Suprapubic skin (tissue), 4 donors: ENCODE data around the gene SMCO4. TPM values are rescaled to one million over a fixed set of nuclear protein-coding genes. Genes with fewer than 3 reads are reported as not detected.

Experiments
- DNase-seq, 2 donors: peaks; one replicate each; pipeline ENCODE4 v3.0.0-alpha.2; 2019; ENCODE audit warnings: low spot score in 2 of 2
- H3K27ac ChIP-seq: fragments of 200-600 bp; sonication (generic); one replicate; pipeline ENCODE4 v1.5.1; 2019
- H3K27me3 ChIP-seq: fragments of 200-600 bp; sonication (generic); one replicate; pipeline ENCODE4 v1.5.1; 2019
- H3K36me3 ChIP-seq: fragments of 200-600 bp; sonication (generic); one replicate; pipeline ENCODE4 v1.5.1; 2019
- H3K4me1 ChIP-seq: fragments of 200-600 bp; sonication (generic); one replicate; pipeline ENCODE4 v1.5.1; 2019
- H3K4me3 ChIP-seq: fragments of 200-600 bp; sonication (generic); one replicate; pipeline ENCODE4 v1.5.1; 2019; ENCODE audit warnings: mild to moderate bottlenecking
- H3K9me3 ChIP-seq: fragments of 200-600 bp; sonication (generic); one replicate; pipeline ENCODE4 v1.5.1; 2019
- EP300 ChIP-seq: sonication (generic); formaldehyde crosslinking; IDR thresholded peaks from one replicate; pipeline ENCODE4 v1.6.1; 2017; ENCODE audit warnings: antibody characterized with exemption
- POLR2A ChIP-seq, 2 donors: fragments of 450-650 bp; IDR thresholded peaks; one replicate each; pipeline ENCODE4 v1.6.1; 2017; ENCODE audit warnings: antibody characterized with exemption in 2 of 2, mild to moderate bottlenecking in 2 of 2, moderate library complexity in 2 of 2
- POLR2AphosphoS5 ChIP-seq, 3 donors: sonication (generic); formaldehyde crosslinking; IDR thresholded peaks; one replicate each; pipeline ENCODE4 v1.6.1; 2017; ENCODE audit warnings: antibody characterized with exemption in 3 of 3
- WGBS: methylation state at CpG from one replicate; pipeline ENCODE4 v1.1.5; 2018; 5-methylcytosine and 5-hydroxymethylcytosine counted together
- total RNA-seq, 4 donors: library from RNA; depleted of rRNA; stranded (reverse); fragments of >200 nt; gene quantifications; one replicate each; pipeline ENCODE4 v1.1.0, GENCODE V29; 2016
- TF ChIP-seq, protein P1 (sequence below), 2 donors: fragments of 200-600 bp in 1 of 2; fragments of 450-650 bp in 1 of 2; sonication (generic) in 1 of 2; IDR thresholded peaks; one replicate each; pipeline ENCODE4 v1.5.1; 2016 to 2019; ENCODE audit warnings: antibody characterized with exemption in 2 of 2, mild to moderate bottlenecking in 1 of 2, moderate library complexity in 1 of 2

SMCO4 gene
- total RNA-seq, 4 donors from 2014 or later = 12.1 to 53.1 (median 26.9) TPM

DNA sequence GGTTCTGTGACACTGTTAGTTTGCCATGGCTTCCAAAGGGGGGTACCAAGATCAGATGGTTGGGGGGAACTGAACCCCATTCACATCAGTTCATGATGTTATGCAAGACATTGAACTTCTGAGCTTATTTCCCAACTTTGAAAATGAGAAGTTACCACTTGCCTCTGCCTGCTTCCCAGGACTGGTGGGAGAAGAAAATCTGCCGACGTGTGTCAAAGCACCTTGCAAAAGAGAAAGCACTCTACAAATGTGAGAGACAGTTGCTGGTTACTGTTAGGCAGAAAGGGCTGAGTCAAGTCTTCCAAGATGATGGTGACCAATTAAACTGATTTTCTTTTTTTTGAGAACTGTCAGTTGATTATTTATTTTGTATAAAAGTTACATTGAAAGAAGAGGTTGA lies 45.6 kb downstream of the SMCO4 start:
- Histone ChIP-seq H3K36me3 (peaks cover 7% of the 10 kb centered on the region), H3K27ac (peak overlapping the region; percentile 53), H3K4me1 (peaks cover 2% of the 10 kb centered on the region), H3K4me3 (no peak overlapping the region), H3K27me3 (no peaks in the 10 kb centered on the region), H3K9me3 (no peaks in the 10 kb centered on the region)
- TF ChIP-seq POLR2AphosphoS5 (IDR thresholded peaks at IDR 0.05) (no peak), EP300 (no peak), POLR2A (IDR thresholded peaks at IDR 0.05) (no peak)
- TF ChIP-seq, protein P1, sequence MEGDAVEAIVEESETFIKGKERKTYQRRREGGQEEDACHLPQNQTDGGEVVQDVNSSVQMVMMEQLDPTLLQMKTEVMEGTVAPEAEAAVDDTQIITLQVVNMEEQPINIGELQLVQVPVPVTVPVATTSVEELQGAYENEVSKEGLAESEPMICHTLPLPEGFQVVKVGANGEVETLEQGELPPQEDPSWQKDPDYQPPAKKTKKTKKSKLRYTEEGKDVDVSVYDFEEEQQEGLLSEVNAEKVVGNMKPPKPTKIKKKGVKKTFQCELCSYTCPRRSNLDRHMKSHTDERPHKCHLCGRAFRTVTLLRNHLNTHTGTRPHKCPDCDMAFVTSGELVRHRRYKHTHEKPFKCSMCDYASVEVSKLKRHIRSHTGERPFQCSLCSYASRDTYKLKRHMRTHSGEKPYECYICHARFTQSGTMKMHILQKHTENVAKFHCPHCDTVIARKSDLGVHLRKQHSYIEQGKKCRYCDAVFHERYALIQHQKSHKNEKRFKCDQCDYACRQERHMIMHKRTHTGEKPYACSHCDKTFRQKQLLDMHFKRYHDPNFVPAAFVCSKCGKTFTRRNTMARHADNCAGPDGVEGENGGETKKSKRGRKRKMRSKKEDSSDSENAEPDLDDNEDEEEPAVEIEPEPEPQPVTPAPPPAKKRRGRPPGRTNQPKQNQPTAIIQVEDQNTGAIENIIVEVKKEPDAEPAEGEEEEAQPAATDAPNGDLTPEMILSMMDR (IDR thresholded peaks at IDR 0.05) = no peak
- no peak for DNase-seq
- 90% methylated on average over 2 of the region's 2 CpGs for WGBS

DNA sequence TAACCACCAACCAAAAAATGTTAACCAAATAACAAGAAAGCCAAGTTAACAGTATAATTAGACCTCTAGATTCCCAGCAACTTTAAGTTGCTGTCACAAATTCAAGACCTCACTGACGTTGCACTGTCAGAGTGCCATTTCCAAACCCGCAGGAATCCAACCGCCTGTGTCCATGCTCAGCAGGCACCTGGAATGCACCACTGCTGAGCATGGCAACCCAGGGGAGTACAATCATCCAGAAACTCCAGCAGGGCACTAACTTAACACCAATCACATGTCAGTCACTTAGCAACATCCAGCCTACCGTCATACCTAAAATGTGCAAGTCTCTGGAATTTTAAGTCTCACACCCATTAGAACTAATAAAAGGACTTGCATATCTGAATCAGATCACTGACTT lies 48.8 kb downstream of the SMCO4 start:
- TF ChIP-seq POLR2AphosphoS5 (IDR thresholded peaks at IDR 0.05) = no peak
- TF ChIP-seq POLR2A (IDR thresholded peaks at IDR 0.05) = no peak
- TF ChIP-seq EP300 = no peak
- TF ChIP-seq, protein P1 (IDR thresholded peaks at IDR 0.05) = no peak
- 52% methylated on average over 4 of the region's 4 CpGs for WGBS
- Histone ChIP-seq H3K27me3 (no peaks in the 10 kb centered on the region), H3K36me3 (peaks cover 7% of the 10 kb centered on the region), H3K4me3 (no peak overlapping the region), H3K27ac (no peak overlapping the region), H3K9me3 (no peaks in the 10 kb centered on the region), H3K4me1 (peaks cover 8% of the 10 kb centered on the region)
- DNase-seq = no peak

DNA sequence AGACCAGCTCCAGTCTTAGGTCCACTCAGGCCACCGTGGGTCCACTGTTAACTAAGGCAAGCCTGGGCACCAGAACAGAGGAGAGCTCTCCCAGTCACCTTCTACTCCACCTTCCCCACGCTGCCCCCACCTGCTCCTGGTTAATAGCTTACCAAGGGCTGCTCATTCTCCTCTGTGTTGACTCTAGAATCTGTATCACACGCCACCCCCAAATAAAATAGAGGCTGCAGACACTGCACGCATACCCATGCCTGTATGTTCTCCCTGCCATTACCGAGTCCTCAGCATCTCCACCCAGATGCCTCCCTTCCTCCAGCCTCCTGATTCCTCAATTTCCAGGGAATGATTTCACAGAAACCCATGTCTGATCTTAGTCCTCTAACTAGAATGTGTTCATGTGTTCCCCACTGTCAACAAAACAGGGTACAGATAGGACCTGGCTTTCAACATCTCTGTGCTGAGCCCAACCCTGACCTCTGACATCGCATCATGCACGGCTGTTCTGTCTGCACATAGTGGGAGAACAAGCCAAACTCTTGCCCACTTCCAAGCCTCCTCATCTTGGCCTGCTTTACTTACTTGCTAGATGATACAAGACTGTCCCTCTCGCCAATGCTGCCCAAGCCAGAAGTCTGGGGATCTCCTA lies 49.8 kb downstream of the SMCO4 start:
- no peaks in the 10 kb centered on the region for H3K9me3 ChIP-seq
- H3K27ac ChIP-seq = no peak overlapping the region
- 87% methylated on average over 8 of the region's 8 CpGs for WGBS

DNA sequence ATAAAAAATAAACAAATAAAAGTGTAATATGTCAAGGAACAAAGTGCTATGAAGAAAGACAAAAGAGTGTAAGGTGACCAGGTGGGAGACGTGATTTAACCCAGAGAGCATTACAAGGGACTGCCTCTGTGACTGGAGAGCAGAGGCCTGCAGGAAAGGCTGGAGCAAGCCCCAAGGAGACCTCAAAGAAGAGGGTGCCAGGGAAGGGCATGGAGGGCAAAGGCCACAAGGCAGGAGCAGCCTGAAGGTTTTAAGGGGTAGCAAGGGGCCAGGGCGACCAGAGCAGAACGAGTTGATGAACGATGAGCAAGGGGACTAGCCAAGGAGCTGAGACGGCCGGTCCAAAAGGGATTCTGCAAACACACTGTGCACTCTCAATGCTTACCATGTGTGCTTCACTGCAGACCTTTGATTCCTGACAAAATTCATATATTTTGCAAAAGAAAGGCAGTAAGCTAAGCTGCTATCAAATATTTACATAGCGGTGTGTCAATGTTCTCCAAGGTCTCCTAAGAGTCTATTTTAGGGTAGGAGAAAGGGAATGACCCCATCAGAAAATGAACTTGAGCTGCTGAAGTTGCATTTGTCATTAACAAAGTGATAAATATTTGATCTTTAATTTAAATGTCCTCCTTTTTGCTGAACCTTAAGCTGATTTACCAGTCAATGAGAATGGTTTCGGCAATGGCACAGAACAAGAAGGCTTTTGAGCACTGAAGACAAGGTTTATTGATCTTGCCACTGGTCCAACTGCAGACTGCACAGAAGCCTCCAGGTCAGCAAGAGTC lies 50.5 kb downstream of the SMCO4 start:
- Histone ChIP-seq H3K27me3 (no peaks in the 10 kb centered on the region), H3K4me1 (peaks cover 6% of the 10 kb centered on the region), H3K9me3 (no peaks in the 10 kb centered on the region), H3K36me3 (peaks cover 7% of the 10 kb centered on the region), H3K4me3 (no peak overlapping the region), H3K27ac (no peak overlapping the region)
- TF ChIP-seq POLR2AphosphoS5 (IDR thresholded peaks at IDR 0.05) (no peak), EP300 (no peak), POLR2A (IDR thresholded peaks at IDR 0.05) (no peak)
- TF ChIP-seq, protein P1 (IDR thresholded peaks at IDR 0.05) = no peak
- 93% methylated on average over 8 of the region's 8 CpGs for WGBS
- no peak for DNase-seq

More for the DNA sequence above, 49.8 kb downstream of the SMCO4 start:
- TF ChIP-seq POLR2A (IDR thresholded peaks at IDR 0.05) (no peak), POLR2AphosphoS5 (IDR thresholded peaks at IDR 0.05) (no peak), EP300 (no peak)
- TF ChIP-seq, protein P1 (IDR thresholded peaks at IDR 0.05) = no peak
- no peak for DNase-seq
- H3K4me3 ChIP-seq = no peak overlapping the region
- H3K4me1 ChIP-seq = peaks cover 8% of the 10 kb centered on the region
- no peaks in the 10 kb centered on the region for H3K27me3 ChIP-seq
- peaks cover 7% of the 10 kb centered on the region for H3K36me3 ChIP-seq

DNA sequence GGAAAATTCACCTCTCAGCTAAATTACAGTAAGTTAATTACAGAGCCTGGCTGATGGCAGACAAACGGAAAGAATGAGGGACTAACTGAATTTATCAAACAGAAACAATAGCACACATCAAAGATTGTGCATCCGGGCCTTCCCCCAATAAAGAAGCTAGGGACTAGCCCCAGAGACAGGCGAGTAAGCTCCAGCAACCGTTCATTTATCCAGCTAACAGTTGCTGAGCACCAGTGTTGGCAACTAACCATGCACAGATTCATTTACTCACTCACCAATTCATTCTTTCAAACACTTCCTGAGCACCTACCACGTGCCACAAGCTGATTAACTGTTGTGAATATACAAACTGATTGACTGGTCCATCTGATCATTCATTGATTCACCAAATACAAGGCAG lies 51.2 kb downstream of the SMCO4 start:
- Histone ChIP-seq H3K4me1 (peaks cover 6% of the 10 kb centered on the region), H3K27me3 (no peaks in the 10 kb centered on the region), H3K27ac (no peak overlapping the region), H3K9me3 (no peaks in the 10 kb centered on the region), H3K36me3 (peaks cover 7% of the 10 kb centered on the region), H3K4me3 (no peak overlapping the region)
- DNase-seq = no peak
- 59% methylated on average over 5 of the region's 5 CpGs for WGBS
- TF ChIP-seq POLR2A (IDR thresholded peaks at IDR 0.05) (no peak), EP300 (no peak), POLR2AphosphoS5 (IDR thresholded peaks at IDR 0.05) (no peak)
- TF ChIP-seq, protein P1 (IDR thresholded peaks at IDR 0.05) = no peak
